Activated T-cell treated with anti-CD3 and anti-CD28 coated beads for 4 hours (primary cell): Measurements from ENCODE around the gene ACTN1.

Experiments
- DNase-seq: peaks from one replicate; pipeline ENCODE4 v3.0.0-alpha.2; 2020

ACTN1 gene

GRCh38 chr14:68931474-68932051 is 47.5 kb downstream of the ACTN1 start:
- DNase-seq, result no peak

DNA sequence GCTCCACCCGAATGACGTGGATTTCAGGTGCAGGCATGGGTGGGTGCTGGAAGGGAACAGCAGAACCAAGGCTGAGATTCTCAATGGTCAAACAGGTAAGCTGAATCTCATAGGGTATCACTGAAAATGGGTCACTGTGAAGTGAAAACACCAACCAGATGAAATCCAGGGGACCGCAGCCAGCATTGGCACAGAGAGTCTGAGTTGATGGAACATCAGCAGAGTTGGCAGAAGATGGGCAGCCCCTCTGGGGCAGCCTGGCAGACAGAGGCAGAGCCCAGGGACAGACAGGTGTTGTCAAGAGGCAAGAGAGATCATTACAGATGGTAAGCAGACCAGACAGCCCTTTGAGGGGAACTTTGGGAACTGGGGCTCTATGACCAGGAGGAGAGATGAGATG is 48.0 kb downstream of the ACTN1 start:
- DNase-seq, result no peak

- DNase-seq, result no peak
Measured at GRCh38 chr14:68929623-68930307, 49.3 kb downstream of the ACTN1 start.

- DNase-seq, result no peak
Measured at GRCh38 chr14:68928770-68929550, 50.1 kb downstream of the ACTN1 start.

DNA sequence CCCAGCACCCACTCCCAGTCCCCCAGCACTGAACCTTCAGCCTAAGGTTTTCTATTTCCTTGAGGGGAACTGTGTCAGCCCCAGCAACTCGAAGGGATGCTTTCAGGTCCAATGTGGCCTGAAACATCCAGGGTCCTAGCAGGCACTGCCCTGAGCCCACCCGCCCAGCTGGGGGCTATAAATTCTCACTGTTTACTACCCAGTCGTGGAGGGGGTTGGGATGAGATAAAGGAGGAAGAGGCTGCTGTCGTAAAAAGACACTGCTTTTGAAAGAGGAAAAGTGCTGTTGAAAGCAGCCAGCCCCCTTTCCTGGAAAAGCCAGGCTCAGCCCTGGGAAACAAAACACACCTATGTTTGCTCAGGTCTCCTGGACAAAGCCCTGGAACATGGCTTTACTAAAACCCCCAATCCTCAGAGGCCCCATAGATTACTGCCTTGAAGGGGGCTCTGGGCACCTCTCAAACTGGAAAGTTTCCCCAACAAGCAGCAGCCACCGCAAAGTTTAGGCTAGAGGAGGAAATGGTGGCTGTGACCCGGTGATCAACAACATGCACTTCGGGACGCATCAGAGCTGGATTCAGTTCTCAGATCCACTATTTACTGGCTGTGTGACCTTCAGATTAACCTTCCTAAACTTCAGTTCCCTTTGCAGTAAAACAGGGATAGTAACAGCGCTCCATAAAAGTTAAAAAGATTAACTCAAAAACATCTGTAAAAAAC is 51.0 kb downstream of the ACTN1 start:
- DNase-seq, result no peak

GRCh38 chr14:68927089-68927488 is 52.0 kb downstream of the ACTN1 start:
- no peak for DNase-seq

- no peak for DNase-seq
Measured at GRCh38 chr14:68926236-68926635, 52.9 kb downstream of the ACTN1 start.

DNA sequence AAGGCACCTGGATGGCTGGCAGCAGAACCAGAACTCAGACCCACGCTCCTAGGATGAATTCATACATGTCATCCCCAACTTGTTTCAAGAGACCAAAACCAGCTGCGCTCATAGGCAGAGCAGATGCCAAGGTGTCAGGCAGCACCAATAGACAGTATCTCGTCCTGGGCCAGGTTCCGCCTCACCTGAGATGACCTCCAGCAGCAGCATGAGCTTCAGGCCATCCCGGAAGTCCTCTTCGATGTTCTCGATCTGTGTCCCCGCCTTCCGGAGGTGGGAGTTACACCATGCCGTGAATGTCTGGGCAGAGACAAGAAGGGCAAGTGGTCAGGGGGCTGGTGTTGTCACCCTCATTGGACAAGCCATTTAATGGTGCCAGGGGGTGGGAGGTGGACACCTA is 53.7 kb downstream of the ACTN1 start:
- DNase-seq, result no peak

DNA sequence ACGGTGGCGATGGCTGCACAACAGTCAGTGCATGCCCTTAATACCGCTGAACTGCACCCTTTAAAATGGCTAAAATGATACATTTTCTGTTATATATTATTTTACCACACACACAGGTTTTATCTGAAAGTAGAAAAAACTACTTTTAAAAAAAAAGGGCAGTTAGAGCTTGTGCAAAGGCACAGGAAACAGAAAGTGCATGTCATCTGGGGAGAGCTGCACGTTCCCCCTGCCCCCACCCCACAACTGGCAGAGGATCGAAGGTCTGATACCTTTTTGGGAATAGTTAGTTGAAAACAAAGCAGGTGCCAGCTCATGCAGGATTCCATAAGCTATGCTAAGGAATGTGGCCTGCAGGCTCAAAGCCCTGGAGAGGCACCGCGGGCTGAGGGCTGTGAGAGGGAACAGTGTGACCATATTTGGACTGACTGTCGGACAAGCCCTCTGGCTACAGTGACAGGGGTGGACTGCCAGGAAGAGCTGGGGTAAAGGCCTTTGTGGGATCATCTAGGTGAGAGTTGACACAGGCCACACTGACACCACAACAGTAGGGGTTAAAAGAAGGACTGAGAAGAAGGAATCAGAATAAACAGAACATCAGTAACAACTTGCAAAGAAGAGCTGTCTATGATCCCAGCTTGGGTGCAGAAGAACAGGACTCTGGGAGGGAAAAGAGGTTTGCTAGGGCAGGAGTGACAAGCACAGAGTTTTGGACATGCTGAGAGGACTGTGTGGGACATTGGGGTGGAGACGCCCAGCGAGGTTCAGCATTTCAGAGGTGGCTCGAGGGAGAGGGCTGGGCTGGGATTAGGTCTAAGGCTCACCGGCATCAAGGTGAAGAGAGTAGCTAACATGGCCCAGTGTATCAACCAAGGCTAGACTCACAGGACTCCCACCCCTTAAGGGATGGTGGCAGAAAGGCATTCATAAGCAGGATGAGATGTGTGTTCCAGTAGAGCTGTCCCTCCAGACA is 54.6 kb downstream of the ACTN1 start:
- DNase-seq, result no peak

GRCh38 chr14:68922886-68923285 is 56.2 kb downstream of the ACTN1 start:
- DNase-seq, result no peak

DNA sequence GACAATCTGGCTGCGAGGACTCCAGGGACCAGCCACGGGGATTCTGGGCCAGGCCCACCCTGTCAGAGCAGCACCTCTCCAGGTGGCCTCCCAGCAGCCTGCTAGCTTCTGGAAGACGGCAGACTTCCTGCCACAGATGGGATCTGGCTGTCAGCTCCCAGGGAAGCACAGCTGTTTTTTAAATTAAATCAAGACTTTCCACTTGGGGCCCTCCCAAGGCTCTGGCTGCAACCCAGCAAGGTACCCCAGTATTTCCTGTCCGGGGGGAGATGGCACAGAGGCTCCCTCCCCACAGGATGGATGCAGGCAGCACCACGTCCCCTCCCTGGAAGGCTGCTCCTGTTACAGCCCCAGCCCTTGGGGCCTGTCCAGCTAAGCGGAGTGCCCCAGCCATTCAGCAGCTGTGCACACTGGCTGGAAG is 56.9 kb downstream of the ACTN1 start:
- DNase-seq, result no peak

DNA sequence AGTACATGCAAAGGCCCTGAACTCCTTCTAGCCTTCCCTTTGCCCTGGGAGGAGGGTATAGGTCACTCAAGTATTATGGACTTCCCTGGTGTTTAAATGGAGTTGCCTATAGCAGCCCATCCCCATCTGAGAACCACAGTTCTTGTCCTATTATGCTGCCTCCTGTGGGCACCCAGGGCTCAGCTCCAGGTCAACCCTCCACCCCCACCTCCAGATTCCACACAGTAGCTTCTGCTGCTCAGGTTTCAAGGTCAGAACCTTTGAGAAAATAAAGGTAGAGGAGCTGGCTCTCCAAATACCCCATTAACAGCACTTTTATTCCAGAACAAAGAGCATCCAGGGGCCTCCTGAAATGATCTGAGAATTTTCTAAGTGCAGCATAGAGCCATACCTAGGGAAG is 57.4 kb downstream of the ACTN1 start:
- DNase-seq, result no peak

DNA sequence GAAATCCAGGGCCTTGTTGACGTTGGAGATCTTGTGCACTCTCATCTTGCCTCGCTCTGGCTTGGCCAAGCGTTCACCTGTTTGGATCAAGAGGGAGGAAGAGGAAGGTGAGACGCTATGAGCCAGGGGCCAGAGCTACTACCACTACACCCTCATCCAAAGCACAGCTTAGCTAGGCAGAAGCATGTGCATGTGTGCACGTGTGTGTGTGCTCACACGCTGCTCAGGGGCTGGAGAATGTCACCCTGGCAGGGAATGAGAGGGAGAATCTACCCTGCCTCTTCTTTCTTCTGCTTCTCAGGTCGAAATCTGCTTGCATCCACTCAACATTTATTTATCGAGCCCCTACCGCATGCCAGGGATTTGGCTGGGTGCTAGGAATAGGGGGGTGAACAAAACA is 58.1 kb downstream of the ACTN1 start:
- no peak for DNase-seq

DNA sequence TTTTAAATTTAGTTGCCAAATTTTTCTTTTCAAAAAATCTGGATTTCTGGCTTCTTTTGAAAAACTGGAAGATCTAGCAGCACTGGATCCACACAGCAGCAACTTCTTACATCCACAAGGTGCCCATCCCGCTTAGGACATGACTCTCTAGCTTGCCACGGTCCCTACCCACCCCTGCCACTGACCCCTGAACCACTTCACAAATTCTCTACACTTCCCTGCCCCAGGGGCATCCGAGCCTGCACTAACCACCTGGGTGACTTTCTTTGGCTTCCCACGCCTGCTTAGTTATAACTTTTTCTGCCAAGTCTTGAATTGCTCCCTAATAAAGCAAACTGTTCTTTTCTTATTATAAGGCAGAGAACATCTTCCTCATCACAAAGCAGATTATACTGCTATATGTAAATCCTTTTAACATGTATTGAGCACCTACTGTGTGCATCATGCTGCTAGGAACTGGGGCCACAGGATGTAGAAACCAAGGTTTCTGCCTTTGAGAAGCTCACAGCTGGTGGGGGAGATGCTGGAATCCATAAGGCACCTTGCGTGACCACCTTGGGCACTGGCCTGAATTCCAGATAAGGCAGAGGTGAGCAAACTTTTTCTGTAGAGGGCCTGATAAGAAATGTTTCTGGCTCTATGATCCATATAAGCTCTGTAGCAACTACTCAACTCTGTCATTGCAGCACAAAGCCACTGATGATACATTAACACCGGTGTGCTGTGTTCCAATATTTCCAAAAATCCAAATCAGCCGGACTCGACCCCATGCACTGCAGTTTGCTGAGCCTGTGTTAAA is 59.8 kb downstream of the ACTN1 start:
- no peak for DNase-seq

DNA sequence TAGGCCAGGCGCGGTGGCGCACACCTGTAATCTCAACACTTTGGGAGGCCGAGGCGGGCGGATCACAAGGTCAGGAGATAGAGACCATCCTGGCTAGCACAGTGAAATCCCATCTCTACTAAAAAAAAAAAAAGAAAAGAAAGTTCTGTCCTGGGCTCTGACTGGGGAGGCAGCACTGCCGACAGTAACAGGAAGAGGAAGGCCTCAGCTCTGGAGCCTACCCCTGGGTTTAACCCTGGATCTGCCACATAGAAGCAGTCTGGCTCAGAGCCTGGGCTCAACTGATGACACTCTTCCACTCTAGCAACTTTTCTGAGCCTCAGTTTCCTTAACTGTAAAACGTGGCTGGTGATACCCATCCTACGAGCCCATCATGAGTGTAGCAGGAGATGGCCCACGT is 60.5 kb downstream of the ACTN1 start:
- no peak for DNase-seq

DNA sequence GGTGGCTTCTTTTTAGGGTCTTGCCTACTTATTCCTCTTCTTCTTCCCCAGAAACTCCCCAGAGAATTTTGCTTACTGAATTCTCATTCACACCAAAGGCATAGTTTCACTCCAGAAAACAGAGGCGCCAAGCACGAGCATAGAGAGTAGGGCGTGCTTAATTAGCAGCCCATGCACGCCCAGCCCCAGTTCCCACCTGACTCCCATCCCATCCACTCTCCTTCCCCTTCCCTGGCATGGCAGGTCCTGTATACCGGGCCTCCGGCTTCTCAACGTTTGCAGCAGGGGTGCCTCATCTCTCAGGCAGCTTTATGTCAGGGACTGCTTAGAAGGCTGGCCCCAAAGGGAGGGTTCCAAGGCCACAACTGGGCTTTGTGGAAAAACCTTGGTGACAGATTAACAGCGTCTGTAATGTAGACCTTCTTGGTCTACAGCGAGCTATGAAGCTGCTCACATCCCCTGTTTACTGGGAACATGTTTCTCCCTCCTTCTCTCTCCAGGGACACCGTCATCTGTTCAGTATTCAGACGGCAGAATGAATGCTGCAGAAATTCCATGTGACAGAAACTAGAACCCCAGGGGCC is 62.7 kb downstream of the ACTN1 start:
- DNase-seq, result no peak

- no peak for DNase-seq
Measured at GRCh38 chr14:68913516-68913915, 65.6 kb downstream of the ACTN1 start.

GRCh38 chr14:68911594-68912227 is 67.4 kb downstream of the ACTN1 start:
- DNase-seq, result peak; percentile 83

DNA sequence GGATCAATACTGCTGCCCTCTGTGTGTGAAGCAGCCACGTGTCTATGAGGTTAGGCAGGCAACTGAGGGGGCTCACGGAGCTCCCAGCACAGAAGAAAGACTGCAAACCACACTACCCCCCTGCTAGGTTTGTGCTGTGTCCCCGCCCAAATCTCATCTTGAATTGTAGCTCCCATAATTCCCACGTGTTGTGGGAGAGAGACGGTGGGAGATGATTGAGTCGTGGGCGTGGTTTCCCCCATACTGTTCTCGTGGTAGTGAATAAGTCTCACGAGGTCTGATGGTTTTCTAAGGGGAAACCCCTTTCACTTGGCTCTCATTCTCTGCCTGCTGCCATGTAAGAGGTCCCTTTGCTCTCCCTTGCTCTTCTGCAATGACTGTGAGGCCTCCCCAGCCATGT is 68.6 kb downstream of the ACTN1 start:
- no peak for DNase-seq

DNA sequence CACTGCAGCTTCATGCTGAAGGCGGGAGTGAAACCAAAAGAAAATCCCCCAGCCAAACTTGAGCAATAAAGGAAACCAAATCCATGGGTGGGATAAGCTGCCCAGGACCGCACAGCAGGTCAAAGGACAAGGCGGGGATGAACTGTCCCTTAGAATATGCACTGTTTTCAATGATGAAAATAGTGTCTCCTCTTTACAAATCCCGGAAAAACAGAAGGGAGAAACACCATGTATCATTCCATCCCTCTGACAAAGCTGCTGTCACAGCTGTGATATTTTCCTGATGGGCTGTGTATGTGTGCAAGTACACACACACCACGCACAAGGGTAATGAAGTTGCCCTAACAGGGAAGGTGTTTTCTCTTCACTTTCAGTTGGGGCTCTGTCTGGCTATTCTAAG is 70.3 kb downstream of the ACTN1 start:
- DNase-seq, result no peak

GRCh38 chr14:68908201-68908600 is 70.9 kb downstream of the ACTN1 start:
- DNase-seq, result no peak
